Spleen (tissue), 7 donors: ENCODE measurements around the gene RPRD1B.

Experiments used
- CTCF ChIP-seq, 11 experiments: fragments of 200-600 bp in 7 of 11; fragments of 450-650 bp in 4 of 11; sonication (generic) in 4 of 11; IDR thresholded peaks in 8 of 11; conservative IDR thresholded peaks in 3 of 11; 1 replicate in 7 of 11; 2 replicates in 4 of 11; pipeline versions ENCODE4 v1.4.0 to v1.8.0; 2016 to 2021; ENCODE audit warnings: antibody characterized with exemption in 11 of 11, inconsistent platforms in 4 of 11, mild to moderate bottlenecking in 1 of 11
- POLR2A ChIP-seq, 3 donors: fragments of 450-650 bp; IDR thresholded peaks; one replicate each; pipeline ENCODE4 v1.5.1; 2017; ENCODE audit warnings: antibody characterized with exemption in 3 of 3, mild to moderate bottlenecking in 1 of 3
- POLR2AphosphoS5 ChIP-seq, 3 donors: sonication (generic); formaldehyde crosslinking; IDR thresholded peaks; one replicate each; pipeline ENCODE4 v1.5.1; 2017; ENCODE audit warnings: antibody characterized with exemption in 3 of 3
- donor health status: DM: no; HTN: no; CAD: no; lungs with moderate emphysema.
- donor health status: DM: no; HTN: no; CAD: no.
- donor health status: DM: no; HTN: no; CAD: no.

GRCh38 chr20:38062890-38063289 lies 29.3 kb downstream of the RPRD1B start:
- TF ChIP-seq POLR2AphosphoS5 (IDR thresholded peaks at IDR 0.05) (no peak), POLR2A (IDR thresholded peaks at IDR 0.05) (no peak), CTCF (IDR thresholded peaks at IDR 0.05 in 8 of 11, conservative IDR thresholded peaks at IDR 0.05 in 3 of 11) (no peak)
